GM10847 (cell line): Measurements from ENCODE around the gene BBOX1.

Experiments used
- POLR2A ChIP-seq: IDR thresholded peaks from 2 replicates; pipeline ENCODE4 v1.6.1; 2011; ENCODE audit not compliant: insufficient read length; ENCODE audit errors: extremely low read depth

Gene BBOX1

DNA sequence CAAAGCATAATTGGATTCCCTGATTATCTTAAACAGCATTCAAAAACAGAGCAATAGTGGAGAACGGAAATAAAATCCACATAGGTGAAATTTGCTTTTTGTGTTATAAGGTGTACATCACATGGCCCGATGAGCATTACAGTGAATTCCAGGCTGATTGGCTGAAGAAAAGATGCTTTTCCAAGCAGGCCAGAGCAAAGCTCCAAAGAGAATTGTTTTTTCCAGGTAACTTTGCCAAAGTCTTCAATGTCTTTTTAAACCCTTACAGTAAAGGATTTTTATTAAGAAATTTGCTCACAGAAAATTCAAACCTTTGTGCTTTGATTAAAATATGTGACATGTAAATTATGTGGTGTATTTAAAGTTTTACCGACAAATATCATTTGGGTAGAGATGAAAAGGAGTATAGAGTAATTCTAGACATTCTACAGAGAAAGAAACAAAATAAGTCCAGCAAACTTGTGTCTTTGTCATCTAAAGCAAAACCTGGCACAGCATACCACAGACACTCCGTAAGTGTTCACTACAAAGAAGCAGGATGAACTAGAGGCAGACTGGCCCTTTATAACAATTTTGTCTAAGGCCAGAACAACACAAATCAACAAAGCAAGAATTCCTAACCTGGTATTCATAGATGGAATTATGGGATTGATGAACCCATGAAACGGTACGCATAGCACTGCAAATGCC lies 16.6 kb downstream of the BBOX1 start:
- TF ChIP-seq POLR2A, result no peak

DNA sequence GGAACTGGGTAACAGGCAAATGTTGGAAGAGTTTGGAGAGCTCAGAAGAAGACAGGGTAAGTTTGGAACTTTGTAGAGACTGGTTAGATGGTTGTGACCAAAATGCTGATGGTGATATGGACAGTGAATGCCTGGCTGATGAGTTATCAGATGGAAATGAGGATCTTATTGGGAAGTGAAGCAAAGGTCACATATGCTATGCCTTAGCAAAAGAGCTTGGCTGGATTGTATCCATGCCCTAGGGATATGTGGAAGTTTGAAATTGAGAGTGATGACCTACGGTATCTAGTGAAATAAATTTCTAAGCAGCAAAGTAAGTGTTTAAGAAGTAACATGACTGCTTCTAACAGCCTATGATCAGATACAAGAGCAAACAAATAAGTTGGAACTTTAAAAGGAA lies 17.8 kb downstream of the BBOX1 start:
- TF ChIP-seq POLR2A, result no peak

- TF ChIP-seq POLR2A, result no peak
Measured at GRCh38 chr11:27059431-27059830, 18.8 kb downstream of the BBOX1 start.

GRCh38 chr11:27060816-27061460 lies 20.3 kb downstream of the BBOX1 start:
- no peak for TF ChIP-seq POLR2A

- TF ChIP-seq POLR2A, result no peak
Measured at GRCh38 chr11:27061461-27061821, 20.8 kb downstream of the BBOX1 start.

DNA sequence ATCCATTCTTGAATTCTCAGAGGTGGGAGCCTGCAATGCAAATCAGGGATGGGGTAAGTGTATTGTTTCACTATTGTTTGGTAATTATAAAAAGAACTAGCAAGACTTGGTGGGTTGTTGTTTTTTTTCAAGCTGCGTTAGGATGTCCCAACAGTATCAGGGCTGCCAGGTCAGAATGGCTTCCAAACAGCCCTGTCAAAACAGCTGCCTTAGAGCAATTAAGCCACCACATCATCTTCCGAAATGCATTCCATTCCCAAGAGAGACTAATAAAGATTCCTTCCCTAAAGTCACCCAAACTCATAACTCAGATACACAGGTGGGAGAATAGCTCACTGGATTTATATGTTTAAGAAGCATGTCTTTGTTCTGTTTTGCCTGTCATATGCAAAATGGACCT lies 23.5 kb downstream of the BBOX1 start:
- no peak for TF ChIP-seq POLR2A

- TF ChIP-seq POLR2A, result no peak
Measured at GRCh38 chr11:27075192-27075591, 34.6 kb downstream of the BBOX1 start.

DNA sequence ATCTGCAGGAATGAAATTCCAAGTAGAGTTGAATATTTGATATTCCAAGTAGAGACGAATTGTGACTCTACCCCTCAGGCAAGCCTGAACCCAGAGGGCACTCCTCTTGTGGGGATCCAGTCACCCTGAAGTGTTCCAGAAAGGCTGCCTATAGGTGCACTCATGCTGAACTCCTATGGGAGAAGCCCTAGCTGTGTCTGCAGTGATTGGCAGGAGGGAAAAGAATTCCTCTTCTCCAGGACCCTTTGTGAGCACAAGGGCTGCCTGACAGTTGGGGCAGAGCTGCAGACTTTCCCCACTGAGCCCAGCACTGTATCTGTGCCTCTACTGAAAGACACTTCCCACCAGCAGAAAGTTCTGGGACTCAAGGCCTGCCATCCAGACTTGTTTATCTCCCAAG lies 35.0 kb downstream of the BBOX1 start:
- TF ChIP-seq POLR2A, result no peak

DNA sequence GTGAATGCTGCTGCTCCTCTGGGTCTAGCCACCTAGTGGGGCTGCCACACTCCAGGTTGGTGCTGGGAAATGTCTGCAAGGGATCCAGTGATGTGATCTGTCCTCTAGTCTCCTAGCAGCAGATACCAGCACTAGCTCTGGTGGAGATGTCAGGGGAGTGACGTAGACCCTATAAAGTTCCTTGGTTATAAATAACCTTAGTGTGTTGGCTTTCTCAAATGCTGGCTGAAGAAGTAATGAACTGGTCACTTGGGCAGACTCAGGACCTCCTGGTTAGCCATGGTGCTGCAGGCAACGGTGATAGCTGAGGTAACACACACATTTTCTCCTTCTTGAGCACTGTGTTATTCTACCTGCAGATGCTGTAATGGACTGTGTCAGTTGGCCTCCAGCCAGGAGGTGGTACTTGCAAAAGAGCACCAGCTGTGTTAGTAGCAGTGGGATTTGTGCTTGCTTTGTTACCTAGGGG lies 35.5 kb downstream of the BBOX1 start:
- no peak for TF ChIP-seq POLR2A

GRCh38 chr11:27081056-27081455 lies 40.4 kb downstream of the BBOX1 start:
- no peak for TF ChIP-seq POLR2A

DNA sequence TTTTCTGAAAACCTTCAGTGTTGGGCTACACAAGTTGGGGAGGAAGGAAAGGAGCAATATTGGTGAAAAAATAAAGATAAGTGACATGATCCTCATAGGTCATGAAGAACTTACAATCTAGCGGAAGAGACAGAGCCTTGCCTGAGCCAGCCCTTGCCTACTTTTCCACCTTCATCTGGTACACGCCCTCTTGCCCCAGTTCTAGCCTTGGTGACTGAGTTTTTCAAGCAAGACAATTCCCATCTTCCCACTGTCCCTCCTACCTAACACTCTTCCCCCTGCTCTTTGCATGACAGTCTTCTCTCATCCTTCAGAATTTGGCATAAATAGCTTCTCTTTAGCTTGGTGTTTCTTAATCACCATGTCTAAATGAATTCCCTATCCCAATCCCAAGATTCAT lies 42.6 kb downstream of the BBOX1 start:
- no peak for TF ChIP-seq POLR2A

GRCh38 chr11:27083782-27084181 lies 43.2 kb downstream of the BBOX1 start:
- no peak for TF ChIP-seq POLR2A

DNA sequence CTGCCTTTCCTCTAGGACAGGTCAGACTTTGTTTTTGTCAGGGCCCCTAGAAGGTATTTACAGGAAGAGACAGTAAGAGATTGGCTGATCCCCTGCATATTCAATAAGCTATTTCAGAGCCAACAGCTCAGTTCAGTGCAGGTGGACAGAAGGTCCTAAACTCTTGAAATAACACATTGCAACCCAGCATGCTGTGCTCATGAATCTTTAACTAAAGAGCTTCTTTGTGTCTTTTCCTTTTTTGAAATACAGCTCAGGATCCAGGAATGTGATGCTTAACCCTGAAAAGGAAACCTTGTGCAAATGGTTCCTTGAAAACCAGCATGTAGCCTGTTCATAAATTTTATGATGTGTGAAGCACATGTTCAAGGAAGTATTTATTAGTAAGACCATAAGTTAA lies 43.9 kb downstream of the BBOX1 start:
- TF ChIP-seq POLR2A, result no peak

GRCh38 chr11:27085111-27085510 lies 44.5 kb downstream of the BBOX1 start:
- TF ChIP-seq POLR2A, result no peak

DNA sequence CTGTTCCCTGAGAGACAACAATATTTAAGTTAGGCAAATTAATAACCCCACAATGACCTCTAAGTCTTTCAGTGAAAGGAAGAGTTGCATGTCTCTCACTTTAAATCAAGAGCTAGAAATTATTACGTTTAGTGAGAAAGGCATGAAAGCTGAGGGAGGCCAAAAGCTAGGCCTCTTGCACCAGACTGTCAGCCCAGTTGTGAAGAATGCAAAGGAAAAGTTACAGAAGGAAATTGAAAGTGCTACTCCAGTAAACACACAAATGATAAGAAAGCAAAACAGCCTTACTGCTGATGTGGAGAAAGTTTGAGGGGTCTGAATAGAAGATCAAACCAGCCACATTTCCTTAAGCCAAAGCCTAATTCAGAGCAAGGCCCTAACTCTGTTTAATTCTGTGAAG lies 45.0 kb downstream of the BBOX1 start:
- no peak for TF ChIP-seq POLR2A

GRCh38 chr11:27087432-27087831 lies 46.8 kb downstream of the BBOX1 start:
- TF ChIP-seq POLR2A, result no peak

DNA sequence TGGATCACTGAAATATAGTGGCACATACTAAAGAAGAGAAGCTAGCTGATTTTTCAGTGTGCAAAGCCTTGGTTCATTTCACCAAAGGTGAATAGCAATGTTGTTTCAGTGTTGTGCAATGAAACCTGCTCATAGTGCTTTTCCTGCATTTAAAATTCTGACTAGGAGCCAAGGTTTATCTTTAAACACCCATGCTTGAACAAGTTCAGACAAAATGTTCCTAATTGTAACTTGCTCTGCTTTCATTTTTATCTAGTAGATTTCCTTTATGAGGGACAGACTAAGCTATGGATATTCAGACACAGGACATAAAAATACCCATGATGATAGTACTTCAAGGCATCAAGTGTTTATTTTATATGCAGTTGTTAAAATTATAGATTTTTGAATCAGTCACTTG lies 47.7 kb downstream of the BBOX1 start:
- TF ChIP-seq POLR2A, result no peak
